Sciatic nerve (tissue), 2 donors: ENCODE measurements around the gene GNB3. TPM values are rescaled to one million over a fixed set of nuclear protein-coding genes. Genes with fewer than 3 reads are reported as not detected.

Experiments
- ATAC-seq: fragments of 200-7000 bp; cut with Tn5 transposase; one replicate; pipeline ENCODE4 v1.9.1; 2020; ENCODE audit warnings: mild to moderate bottlenecking, moderate library complexity
- DNase-seq: peaks from one replicate; pipeline ENCODE4 v3.0.0-alpha.2; 2020; ENCODE audit warnings: low spot score
- intact Hi-C: fragments of 100-400 bp; cut with DNase I; formaldehyde crosslinking; loops from one replicate; pipeline ENCODE4 v1.14.2; 2022
- total RNA-seq: library from RNA; stranded (reverse); fragmentation: NEBNext Ultra II Directional; extraction: Animal tissue kit (Norgen Biotek cat#: 25700); gene quantifications from one replicate; pipeline ENCODE4 v1.2.1, GENCODE V29; 2021
- donor health status: DM: no; HTN: no; CAD: no.
- donor health status: DM: no; HTN: no; CAD: no.

The GNB3 gene
- 7.1 TPM for total RNA-seq

- no peak for ATAC-seq
- intact Hi-C loops, result no loop called here
- no peak for DNase-seq
Measured at GRCh38 chr12:6840761-6841515, at the start of gene GNB3. TSS of gene GNB3 (plus strand) at chr12:6840925. CDS start at chr12:6841288, 363 bp downstream.

GRCh38 chr12:6791931-6792520 lies 48.7 kb upstream of the GNB3 start:
- intact Hi-C loops, result no loop called here
- no peak for ATAC-seq

GRCh38 chr12:6792522-6793201 lies 48.1 kb upstream of the GNB3 start:
- intact Hi-C loops, result no loop called here
- no peak for DNase-seq
- ATAC-seq, result peak; percentile 78

More at GRCh38 chr12:6791931-6792520, 48.7 kb upstream of the GNB3 start:
- DNase-seq, result no peak

GRCh38 chr12:6795088-6795487 lies 45.6 kb upstream of the GNB3 start:
- ATAC-seq (no peak), DNase-seq (no peak)
- intact Hi-C loops, result no loop called here

GRCh38 chr12:6796576-6796975 lies 44.1 kb upstream of the GNB3 start:
- intact Hi-C loops, result no loop called here
- ATAC-seq (no peak), DNase-seq (no peak)

GRCh38 chr12:6799147-6799546 lies 41.6 kb upstream of the GNB3 start:
- no peak for ATAC-seq
- intact Hi-C loops, result no loop called here
- no peak for DNase-seq

- intact Hi-C loops, result no loop called here
- no peak for ATAC-seq
Measured at GRCh38 chr12:6807170-6807569, 33.6 kb upstream of the GNB3 start.

GRCh38 chr12:6809056-6809455 lies 31.7 kb upstream of the GNB3 start:
- ATAC-seq (no peak), DNase-seq (no peak)
- intact Hi-C loops, result no loop called here

More at GRCh38 chr12:6807170-6807569, 33.6 kb upstream of the GNB3 start:
- no peak for DNase-seq

- no peak for ATAC-seq
Measured at GRCh38 chr12:6810758-6811157, 30.0 kb upstream of the GNB3 start.

GRCh38 chr12:6813363-6813762 lies 27.4 kb upstream of the GNB3 start:
- ATAC-seq, result no peak
- no peak for DNase-seq
- intact Hi-C loops, result no loop called here

More at GRCh38 chr12:6810758-6811157, 30.0 kb upstream of the GNB3 start:
- intact Hi-C loops, result no loop called here
- DNase-seq, result no peak

- ATAC-seq (no peak), DNase-seq (no peak)
- intact Hi-C loops, result no loop called here
Measured at GRCh38 chr12:6816598-6816997, 24.1 kb upstream of the GNB3 start.

- DNase-seq, result no peak
- no peak for ATAC-seq
- intact Hi-C loops, result loop anchor here (1.0 kb wide), 1 partner anchor 41 kb away; no protein-coding TSS in a partner anchor
Measured at GRCh38 chr12:6817098-6817497, 23.6 kb upstream of the GNB3 start.

- intact Hi-C loops, result loop anchor here (1.0 kb wide), 1 partner anchor 41 kb away; no protein-coding TSS in a partner anchor
- no peak for DNase-seq
- ATAC-seq, result no peak
Measured at GRCh38 chr12:6817662-6818157, 23.0 kb upstream of the GNB3 start.

- intact Hi-C loops, result no loop called here
- ATAC-seq (no peak), DNase-seq (no peak)
Measured at GRCh38 chr12:6818222-6818621, 22.5 kb upstream of the GNB3 start.

- intact Hi-C loops, result no loop called here
- ATAC-seq (no peak), DNase-seq (no peak)
Measured at GRCh38 chr12:6818645-6819044, 22.1 kb upstream of the GNB3 start.

- DNase-seq (no peak), ATAC-seq (no peak)
- intact Hi-C loops, result loop anchor here (10.0 kb wide), 1 partner anchor 65 kb away; the partner anchor contains the start of gene MLF2
Measured at GRCh38 chr12:6819106-6820030, 21.4 kb upstream of the GNB3 start.

- intact Hi-C loops, result loop anchor here (10.0 kb wide), 1 partner anchor 65 kb away; the partner anchor contains the start of gene MLF2
- ATAC-seq, result no peak
- no peak for DNase-seq
Measured at GRCh38 chr12:6820166-6820565, 20.6 kb upstream of the GNB3 start.

- ATAC-seq (peak; percentile 63), DNase-seq (peak; percentile 80)
- intact Hi-C loops, result loop anchor here (10.0 kb wide), 1 partner anchor 67 kb away; the partner anchor contains the start of gene MLF2
Measured at GRCh38 chr12:6821591-6822425, 18.9 kb upstream of the GNB3 start, which contains the start of gene GPR162. TSS of gene GPR162 (plus strand) at chr12:6821821. CDS start at chr12:6823899, 2,078 bp downstream.
